ENCODE results near the gene RDH5.

The RDH5 gene

DNA sequence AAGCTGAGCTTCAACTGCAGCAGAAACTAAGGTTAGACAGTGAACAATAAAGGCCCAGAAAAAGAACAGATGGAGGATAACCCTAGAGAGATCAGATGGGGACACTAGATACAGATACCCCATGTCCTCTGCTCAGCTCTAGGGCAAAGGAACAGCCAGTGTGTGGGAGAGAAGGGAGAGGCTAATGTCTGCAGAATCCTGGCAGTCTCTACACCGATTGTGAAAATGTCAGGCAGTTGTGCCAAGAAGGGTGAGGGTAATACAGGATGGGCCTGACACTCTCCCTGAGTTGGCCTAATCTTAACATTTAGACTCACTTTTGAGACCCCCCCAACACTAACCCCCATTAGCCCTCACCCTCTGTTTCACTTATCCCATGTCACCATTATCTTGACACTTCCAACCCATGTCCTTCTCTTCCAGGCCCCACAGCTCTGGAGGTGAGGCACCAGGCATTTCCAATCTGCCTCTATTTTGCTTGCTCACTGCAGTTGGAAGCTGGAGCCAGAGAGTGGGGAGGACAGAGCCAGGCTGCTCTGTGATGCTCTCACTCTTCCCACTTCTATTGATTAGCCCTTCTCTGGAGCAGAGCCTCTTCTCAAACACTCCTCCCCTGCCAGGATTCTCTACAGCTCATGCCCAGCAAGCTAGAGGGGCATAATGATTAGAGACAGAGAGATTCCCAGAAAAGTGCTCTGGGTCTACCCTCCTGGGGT lies 7.3 kb upstream of the RDH5 start:
- no peak for DNase-seq (ENCODE audit: low spot score)

DNA sequence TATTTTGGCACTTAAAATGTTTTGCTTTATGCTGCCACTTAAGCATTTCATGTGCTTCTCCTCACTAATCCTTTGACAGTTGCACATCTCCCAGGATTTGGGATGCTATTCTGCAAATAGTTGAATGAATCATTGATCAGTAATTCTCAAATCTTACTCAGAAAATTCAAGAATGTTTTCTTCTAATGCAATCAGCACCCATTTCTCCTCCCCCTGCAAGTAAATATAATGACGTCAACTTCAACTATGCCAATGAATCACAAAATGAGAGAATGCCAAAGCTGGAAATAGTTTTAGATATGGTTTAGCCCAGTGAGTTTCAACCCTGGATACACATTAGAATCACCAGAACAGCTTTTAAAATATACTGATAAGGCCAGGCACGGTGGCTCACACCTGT lies 6.5 kb upstream of the RDH5 start:
- DNase-seq (ENCODE audit: low spot score) = no peak

DNA sequence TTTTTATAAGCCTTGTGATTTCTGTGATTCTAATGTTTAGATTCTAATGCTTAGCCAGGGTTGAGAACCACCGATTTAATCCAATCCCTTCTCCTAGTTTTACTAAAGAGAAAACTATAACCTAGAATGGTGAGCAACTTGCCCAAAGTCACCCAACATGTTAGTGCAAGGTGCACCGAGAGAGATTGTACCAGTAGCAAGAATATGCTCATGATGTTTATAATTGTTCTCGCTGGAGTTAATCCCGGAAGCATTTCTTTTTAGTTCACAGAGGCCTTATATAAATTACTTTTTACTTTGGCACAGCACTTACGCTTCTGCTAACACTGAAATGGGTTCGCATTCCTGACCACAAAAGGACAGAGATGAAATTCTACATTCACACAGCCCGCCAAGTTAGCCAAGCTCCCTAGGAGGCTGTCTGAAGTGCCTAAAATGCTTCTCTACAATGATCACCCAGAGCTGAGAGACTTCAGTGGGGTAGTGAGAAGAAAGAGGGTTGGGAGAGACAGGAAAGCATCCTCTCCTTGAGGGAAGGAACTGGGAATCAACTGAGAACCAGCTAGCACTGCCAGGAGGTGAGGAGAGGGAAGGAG lies 4.9 kb upstream of the RDH5 start:
- no peak for DNase-seq (ENCODE audit: low spot score)

DNA sequence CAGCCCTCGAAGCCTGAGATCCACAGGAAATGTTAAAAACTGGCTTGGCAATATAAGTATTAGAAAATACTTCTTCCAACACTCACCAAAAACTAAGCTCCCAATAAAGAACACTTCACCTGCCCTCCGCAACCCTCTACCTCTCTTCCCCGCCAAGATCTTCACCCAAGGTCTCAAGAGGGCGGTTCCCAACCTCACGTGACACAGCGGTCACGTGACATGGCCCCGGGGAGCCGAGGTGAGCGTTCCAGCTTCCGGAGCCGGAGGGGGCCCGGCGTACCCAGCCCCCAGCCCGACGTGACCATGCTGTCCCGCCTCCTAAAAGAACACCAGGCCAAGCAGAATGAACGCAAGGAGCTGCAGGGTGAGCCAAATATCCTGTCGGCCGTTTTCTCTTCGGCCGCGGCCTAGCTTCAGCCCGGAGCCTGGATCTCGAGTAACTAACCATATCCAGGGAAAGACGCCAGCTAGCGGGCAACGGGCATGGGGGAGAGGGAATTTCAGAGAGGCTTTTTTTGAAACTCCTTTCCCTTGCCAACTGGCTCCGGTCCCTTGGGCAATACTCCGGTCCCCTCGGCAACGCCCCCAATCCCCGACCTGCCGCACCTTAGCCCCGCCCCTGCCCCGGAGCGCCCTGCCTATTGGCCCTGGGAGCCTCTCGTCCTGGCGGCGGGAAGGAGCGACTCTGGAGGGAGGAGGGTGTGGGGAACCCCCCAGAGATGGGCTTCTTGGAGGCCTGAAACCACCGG lies 4.2 kb upstream of the RDH5 start, which contains the start of gene BLOC1S1:
Gene BLOC1S1 (plus strand): TSS at position 214 of the 749 bp plus-strand sequence. CDS start 6 bp downstream, at position 220.
- peak; percentile 94 for DNase-seq (ENCODE audit: low spot score)

DNA sequence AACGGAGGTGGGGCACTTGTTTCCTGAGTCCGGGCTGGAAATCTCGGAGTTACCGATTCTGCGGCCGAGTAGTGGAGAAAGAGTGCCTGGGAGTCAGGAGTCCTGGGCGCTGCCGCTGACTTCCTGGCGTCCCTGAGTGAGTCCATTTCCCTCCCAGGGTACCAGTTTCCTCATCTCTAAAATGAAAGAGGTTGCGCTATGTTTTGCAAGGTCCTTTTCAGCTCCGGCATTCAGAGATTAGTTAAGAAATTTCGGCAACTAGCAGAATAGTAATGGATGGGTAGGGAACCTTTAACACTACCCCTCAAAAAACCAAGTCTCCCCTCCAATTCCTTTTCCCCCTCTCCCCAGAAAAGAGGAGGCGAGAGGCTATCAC lies 3.6 kb upstream of the RDH5 start:
- DNase-seq (ENCODE audit: low spot score) = no peak

DNA sequence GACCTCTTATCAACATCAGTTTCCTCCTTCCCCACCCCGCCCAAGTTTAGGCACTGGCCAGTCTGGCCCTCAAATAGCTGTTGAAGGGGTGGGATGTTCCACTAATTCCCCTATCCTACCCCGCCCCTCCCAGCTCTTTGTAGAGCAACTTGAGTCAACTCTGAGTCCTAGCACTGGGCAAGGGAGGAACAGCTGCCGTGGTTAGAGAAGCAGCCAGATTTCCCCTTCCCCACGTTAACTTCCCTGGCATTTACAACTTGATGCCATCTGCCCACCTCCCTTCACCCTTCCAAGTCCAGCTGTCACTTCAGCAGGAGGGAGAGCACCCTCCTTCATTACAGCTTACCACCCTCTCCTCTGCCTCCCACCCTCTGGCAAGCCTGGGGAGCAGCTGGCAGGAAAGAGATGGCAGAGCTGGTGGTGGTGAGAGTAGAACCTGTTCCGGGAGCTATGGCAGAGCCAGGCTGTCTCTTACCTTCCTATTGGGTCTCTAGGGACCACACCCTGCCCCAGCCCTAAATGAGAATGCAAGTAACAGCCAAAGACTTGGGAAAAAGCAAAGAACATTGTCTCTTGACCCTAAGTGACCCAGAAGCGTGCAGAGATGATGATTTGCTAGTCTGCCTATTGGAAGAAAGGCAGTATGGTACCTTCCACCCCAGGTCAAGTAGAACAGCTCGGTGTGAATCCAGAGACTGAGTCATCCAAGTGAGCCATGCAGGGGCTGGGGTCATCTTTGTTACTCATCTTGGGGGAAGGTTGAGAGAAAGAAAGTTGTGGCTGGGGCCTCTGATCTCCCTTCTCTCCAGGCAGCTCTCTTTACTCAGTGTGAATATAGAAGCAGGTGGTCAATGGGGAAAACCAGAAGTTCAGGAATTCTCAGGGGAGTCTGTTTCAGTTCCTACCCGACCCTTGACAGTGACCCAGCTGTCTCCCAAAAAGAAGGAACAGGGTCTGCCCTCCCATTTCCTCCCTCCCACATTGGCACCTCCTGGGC lies 2.9 kb upstream of the RDH5 start:
- DNase-seq (ENCODE audit: low spot score) = no peak

DNA sequence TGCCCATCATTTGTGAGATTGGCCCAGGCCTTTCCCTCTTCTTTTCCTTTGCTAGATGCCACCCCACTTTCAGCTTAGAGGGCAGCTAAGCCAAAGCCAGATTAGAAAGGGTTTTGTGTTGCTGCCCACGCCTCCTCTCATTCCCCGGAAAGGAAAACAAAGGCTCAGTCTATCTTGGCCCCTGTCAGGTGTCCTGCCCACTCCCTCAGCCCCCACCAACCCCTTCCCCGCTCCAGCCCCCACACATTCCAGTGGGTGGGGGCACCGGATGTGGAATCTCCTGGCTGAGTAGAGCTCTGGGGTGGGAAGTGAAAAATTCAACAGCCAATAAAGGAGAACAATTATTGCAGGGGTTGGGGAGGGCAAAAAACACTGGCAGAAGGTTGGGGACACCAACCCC lies 2.2 kb upstream of the RDH5 start:
- no peak for DNase-seq (ENCODE audit: low spot score)

DNA sequence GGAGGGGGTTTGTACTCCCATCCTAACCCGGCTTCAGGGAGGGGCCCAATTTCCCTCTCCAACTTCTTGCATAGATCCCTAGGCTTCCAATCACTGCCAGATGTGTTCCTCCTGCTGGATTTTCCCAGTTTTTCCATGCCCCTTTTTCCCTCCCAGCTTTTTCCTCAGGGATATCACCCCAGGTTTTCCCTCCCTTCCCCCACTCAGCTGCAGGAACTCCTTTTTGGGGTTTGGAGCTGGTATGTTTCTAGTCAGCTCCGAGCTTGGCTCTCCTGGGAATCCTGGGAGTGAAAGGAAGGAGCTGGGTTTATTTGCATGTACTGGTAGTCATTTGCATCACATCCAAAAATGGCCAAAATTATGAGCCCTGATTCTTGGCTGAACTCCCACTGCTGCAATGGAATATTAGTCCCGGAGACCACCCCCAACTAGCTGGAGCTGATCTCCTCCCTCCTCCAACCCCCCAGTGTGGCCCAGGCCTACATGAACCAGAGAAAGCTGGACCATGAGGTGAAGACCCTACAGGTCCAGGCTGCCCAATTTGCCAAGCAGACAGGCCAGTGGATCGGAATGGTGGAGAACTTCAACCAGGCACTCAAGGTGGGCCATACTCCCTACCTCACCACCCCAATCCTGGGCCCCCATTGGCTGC lies 1.4 kb upstream of the RDH5 start:
- no peak for DNase-seq (ENCODE audit: low spot score)

DNA sequence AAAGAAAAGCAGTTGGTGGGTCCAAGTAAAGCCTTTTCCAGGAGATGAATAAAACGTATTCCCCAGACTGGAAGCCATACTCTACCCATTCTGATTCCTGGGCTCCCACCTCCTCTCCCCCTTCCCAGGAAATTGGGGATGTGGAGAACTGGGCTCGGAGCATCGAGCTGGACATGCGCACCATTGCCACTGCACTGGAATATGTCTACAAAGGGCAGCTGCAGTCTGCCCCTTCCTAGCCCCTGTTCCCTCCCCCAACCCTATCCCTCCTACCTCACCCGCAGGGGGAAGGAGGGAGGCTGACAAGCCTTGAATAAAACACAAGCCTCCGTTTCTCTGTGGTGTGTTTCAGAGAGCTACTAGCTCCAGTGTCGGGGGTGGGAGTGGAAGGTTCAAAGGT lies 822 bp upstream of the RDH5 start:
- DNase-seq (ENCODE audit: low spot score) = no peak

DNA sequence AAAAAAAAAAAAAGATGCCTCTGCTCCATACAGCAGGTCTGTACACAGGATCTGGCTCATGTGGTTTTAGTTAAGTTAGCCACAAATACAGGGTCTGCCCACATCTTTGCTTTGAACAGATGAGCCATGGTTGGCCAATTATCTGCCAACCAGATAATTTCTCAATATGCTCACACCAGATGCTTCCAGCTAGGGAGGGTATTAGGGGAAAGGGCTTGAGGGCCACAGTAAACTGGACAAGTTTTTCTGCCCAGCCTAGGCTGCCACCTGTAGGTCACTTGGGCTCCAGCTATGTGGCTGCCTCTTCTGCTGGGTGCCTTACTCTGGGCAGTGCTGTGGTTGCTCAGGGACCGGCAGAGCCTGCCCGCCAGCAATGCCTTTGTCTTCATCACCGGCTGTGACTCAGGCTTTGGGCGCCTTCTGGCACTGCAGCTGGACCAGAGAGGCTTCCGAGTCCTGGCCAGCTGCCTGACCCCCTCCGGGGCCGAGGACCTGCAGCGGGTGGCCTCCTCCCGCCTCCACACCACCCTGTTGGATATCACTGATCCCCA lies 776 bp downstream of the RDH5 start:
- DNase-seq (ENCODE audit: low spot score) = no peak

DNA sequence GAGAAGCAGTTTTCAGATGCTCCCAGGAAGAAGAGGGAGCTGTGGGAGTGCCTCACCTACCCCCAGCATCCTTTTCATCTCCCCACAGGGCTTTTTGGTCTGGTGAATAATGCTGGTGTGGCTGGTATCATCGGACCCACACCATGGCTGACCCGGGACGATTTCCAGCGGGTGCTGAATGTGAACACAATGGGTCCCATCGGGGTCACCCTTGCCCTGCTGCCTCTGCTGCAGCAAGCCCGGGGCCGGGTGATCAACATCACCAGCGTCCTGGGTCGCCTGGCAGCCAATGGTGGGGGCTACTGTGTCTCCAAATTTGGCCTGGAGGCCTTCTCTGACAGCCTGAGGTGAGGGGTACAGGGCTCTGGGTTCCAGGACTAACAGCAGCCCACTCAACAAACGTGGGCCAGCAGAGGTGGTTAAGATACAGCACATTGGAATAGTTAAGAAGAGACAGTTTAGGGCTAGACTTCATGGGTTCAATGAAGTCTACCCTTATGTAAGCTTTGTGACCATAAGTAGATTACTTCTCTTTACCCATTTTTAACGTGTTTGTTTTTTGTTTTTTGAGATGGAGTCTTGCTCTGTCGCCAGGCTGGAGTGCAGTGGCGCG lies 1.5 kb downstream of the RDH5 start:
- no peak for DNase-seq (ENCODE audit: low spot score)

DNA sequence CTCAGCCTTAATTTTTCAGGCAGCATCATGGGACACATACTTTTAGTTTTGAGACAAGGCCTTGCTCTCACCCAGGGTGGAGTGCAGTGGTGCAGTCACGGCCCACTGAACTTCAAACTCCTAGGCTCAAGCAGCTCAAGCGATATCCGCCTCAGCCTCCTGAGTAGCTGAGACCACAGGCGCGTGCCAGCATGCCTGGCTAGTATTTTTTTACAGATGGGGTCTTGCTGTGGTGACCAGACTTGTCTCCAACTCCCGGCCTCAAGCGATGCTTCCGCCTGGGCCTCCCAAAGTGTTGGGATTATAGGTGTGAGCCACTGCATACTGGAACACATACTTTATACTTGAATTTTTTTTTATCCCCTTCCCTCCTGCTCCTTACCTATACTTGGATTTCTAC lies 2.8 kb downstream of the RDH5 start:
- no peak for DNase-seq (ENCODE audit: low spot score)

DNA sequence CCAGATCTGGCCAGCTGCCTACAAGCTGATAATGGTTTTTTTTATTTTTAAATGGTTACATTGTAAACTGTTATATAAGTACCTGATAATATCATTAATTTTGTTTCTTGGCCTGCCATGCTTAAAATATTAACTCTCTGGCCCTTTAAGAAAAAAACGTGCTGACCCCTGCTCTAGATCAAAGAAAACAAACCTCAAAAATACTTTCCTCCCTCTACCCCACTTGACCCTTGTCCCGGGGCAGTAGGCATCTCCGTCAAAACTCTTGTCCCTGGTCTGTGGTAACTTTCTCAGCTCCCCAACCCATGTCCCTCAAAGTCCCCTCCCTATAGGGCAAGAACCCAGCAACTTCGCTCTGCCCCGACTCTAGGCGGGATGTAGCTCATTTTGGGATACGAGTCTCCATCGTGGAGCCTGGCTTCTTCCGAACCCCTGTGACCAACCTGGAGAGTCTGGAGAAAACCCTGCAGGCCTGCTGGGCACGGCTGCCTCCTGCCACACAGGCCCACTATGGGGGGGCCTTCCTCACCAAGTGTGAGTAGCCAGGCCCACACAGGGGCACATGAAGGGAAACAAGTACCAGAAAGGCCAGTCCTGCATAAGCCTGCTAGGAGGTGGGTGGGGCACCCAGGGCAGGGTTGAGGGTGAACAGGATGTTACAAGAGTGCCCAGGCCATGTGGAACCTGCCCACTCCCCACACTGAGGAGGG lies 3.5 kb downstream of the RDH5 start:
- no peak for DNase-seq (ENCODE audit: low spot score)

DNA sequence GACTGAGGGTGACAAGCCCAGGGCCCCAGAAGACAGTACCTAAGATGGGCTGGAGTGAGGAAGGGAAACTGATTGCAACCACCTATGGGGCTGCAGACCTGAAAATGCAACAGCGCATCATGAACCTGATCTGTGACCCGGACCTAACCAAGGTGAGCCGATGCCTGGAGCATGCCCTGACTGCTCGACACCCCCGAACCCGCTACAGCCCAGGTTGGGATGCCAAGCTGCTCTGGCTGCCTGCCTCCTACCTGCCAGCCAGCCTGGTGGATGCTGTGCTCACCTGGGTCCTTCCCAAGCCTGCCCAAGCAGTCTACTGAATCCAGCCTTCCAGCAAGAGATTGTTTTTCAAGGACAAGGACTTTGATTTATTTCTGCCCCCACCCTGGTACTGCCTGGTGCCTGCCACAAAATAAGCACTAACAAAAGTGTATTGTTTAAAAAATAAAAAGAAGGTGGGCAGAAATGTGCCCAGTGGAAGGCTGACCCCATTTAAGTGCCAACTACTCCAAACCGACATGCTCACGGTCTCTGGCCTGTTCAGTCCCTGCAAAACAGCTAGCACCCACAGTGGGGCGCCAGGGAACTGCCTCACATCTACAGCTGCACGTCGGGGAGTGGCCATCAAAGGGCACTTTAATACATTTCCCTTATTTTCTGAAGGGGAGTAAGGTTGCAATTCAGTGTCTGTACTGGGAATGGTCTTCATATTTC lies 4.2 kb downstream of the RDH5 start:
- peak; percentile 34 for DNase-seq (ENCODE audit: low spot score)

DNA sequence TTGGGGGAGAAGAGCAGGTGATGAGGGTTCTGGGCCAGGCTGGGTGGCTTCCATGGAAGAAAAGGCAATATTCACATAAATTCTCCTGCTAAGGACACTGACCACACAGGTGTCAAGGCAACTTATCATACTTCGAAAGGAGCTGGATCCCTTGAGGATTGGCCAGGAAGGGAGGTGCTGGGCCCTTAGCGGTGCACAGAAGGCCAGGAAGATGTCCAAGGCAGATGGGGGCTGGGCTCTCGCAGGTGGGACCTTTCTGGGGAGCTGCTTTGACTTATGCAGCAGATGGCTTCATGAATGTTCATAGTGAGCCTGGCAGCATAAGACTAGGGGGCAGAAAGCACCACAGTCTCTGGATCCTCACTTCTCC lies 4.7 kb downstream of the RDH5 start:
- no peak for DNase-seq (ENCODE audit: low spot score)

DNA sequence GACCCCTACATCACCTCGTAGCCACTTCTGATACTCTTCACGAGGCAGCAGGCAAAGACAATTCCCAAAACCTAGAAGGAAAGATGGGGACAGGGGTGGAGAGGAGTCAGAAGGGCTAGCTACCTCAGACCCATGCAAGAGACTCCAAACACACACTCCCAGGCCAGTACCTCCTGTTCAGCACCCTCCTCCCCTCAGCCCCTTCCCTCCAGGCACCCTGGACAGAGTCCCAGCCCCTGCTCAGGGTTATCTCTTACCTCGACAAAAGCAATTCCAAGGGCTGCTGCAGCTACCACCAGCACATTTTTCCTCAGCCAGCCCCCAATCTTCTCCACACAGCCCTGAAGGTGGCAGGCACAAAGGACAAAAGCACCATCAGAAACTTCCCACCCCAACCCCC lies 5.4 kb downstream of the RDH5 start:
- DNase-seq (ENCODE audit: low spot score) = no peak

DNA sequence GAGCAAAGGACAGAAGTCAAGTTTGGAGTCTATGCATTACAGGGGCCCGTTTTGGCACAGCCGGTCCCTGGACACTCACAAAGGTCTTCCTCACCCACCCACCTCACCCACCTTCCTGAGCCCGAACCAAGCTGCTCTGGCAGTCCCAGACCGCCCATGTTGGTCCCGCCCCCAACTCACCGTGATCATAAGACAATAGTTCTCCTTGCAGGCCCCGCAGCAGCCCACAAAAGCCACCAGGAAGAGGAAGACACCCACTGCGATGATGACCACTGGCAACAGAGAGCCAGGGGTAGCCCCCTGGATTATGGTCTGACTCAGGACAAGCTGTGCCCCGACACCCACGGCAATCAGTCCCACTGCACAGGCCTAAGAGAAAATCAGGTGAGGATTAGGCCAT lies 6.8 kb downstream of the RDH5 start:
- DNase-seq (ENCODE audit: low spot score) = no peak

DNA sequence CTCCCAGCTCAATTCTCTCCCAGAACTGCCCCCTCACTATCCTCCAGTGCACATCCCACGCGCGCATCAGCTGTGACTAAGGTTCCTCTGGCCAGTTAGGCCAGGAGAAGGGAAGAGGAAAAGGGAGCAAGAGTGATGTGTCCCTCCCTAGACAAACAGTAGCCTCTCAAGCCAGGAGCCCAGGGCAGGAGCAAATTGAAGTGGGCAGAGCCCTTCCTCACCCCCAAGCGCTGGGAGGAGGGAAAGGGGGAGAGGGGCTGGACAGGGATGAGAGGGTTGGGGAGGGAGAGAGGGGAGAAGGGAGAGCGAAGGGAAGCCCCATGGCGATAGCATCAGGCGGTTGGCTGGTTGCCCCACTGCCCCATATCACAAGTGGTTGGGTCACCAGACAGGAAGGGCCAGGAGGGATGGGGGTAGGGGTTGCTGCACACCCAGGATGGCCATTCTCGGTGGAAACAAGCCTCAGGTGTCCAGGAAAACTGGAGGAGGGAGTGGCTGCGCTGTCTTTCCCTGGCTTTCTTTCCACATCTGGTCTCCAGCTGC lies 7.5 kb downstream of the RDH5 start:
- peak; percentile 23 for DNase-seq (ENCODE audit: low spot score)

DNA sequence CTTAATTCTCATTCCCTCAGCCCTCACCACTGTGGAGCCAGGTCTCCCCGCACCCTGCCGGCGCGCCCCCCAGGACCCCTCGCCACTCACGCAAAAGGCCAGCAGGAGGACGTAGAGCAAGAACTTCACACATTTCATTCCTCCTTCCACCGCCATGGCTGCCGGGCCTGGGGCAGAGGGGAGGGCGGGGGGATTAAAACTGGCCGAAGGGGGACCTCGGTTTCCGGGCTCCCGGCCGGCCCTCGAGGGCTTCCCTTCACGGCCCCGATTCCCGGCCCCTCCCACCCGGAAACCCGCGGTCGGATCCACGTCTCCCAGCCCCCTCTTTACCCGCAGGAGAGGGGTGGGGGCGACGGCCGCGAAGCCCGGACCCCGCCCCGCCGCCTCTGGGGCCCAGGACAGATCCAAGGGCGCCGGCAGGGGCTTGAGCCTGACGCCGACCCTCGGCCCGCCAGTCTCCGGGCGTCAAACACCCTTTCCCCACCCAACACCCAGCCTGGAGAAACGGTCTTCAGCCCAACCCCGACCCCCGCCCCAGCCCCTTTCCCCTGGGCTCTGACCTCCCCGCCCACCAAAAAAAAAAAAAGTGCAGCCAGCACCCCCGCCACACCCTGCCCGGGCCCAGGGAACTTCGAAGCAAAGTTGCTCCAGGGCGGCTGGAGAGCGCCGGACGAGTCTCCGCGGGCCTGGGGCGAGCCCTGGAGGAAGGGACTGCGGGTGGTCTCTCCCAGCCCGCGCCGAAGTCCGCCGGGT lies 8.2 kb downstream of the RDH5 start:
- no peak for DNase-seq (ENCODE audit: low spot score)

Data from hematopoietic multipotent progenitor cell treated with erythropoietin and hydrocortisone succinate and interleukin-3 and kit ligand, for 17 days (in vitro differentiated cells).